NAMALWA (cell line): Measurements from ENCODE around the gene PRDM2.

Source experiments
- DNase-seq: peaks from one replicate; pipeline ENCODE4 v3.0.0-alpha.2; 2015; ENCODE audit warnings: low spot score

Gene PRDM2

DNA sequence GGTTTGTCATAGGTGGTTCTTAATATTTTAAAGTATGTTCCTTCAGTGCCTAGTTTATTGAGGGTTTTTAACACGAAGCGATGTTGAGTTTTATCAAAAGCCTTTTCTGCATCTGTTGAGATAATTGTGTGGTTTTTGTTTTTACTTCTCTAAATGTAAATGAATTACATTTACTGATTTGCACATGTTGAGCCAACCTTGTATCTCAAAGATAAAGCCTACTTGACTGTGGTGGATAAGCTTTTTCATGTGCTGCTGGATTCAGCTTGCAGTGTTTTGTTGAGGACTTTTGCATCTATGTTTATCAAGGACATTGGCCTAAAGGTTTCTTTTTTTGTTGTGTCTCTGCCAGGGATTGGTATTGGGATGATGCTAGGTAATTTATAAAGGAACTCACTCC, 142.5 kb downstream of the PRDM2 start:
- DNase-seq: no peak

GRCh38 chr1:13851726-13852125, 151.7 kb downstream of the PRDM2 start:
- DNase-seq: no peak

DNA sequence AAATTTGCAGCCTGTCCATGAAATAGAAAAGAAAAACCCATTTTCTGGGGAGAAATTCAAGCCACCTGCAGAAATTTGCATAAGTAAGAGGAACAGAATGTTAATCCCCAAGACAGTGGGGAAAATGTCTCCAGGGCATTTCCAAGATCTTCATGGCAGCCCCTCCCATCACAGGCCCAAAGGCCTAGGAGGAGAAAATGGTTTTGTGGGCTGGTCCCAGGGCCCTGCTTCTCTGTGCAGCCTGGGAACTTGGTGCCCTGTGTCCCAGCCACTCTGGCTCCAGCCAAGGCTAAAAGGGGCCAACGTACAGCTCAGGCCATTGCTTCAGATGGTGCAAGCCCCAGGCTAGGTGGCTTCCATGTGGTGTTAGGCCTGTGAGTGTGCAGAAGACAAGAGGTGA, 155.6 kb downstream of the PRDM2 start:
- DNase-seq: no peak

GRCh38 chr1:13860031-13860430, 160.0 kb downstream of the PRDM2 start:
- no peak for DNase-seq

DNA sequence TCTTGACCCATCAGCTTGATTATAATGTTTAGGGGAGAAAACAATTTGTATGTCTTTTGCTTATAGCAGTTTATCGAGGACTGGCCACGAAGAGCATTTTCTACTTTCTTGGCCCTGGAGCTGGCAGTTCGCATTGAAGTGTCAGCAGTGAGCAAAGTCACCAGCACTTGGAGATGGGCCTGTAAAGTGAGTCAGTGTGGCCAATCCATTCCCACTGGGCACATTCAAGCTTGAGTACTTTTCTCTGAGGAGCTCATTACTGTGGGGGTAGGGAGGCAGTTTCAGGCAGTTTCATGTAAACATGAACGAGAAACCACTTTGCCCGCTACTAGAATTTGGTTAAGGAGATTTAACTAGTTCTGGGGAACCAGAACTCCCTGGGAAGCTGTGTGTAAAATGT, 164.8 kb downstream of the PRDM2 start:
- no peak for DNase-seq

DNA sequence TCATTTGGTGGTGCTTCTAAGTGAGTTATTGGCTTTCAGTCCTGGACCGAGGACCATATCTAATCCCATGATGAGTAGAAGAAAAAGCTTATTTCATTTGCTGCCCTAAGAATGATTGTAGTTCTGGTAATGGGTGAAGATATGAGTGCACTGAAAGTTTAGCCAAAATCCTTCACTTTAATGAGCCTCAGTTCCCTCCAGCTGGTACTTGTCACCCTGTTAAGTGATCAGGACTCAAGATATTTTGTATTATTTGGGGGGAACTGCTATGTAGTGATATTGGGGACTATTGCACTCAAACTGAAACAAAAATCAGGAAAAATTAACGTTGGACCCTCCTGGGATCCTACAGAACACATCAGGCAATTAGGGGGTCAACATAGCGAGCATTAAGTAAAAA, 165.9 kb downstream of the PRDM2 start:
- DNase-seq: no peak

DNA sequence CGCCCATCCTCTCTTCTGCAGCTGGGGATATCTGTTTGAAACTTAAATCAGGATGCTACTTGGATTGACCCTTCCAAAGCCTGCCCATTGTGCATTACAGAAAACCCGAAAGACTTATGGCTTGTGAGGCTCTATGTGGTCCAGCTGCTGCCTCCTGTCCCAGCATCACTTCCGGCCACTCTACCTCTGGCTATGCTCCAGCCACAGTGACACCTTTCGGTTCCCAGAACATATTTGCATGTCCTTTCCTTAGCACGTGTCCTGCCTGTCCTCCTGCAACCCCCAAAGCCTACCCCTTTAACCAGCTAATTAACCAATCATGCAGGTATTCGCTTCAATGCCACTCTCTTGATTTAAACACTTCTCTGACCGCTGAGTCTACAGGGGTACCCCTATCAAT, 167.6 kb downstream of the PRDM2 start:
- DNase-seq: no peak

DNA sequence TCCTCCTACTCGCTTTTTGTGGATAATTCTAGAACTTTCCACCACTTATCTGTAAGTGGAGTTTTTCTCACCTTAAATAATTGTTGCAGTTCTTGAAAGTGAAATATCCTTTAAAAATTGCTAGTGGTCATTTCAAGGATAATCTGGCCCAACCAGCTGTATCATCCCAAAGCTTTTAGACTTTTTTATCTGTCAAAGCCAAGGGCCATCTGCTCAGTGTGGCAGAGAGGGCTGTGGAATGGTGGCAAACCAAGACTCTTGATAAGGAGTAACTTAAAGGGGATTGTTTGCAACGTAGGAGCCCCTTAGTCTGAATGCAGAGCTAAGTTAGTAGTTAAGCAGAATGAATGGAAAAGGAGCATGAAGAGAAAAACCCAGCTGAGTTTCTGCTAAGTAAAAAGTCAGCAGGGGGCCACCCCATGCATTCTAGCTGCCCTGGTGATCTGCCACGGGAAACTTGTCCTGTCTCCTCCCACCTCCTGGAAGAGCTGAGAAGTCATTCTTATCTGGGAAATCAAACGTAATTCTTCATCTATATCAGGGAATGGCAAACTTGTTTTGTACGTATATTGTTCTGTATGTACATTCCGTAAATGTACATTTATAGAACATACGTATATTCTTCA, 169.3 kb downstream of the PRDM2 start:
- DNase-seq: no peak

DNA sequence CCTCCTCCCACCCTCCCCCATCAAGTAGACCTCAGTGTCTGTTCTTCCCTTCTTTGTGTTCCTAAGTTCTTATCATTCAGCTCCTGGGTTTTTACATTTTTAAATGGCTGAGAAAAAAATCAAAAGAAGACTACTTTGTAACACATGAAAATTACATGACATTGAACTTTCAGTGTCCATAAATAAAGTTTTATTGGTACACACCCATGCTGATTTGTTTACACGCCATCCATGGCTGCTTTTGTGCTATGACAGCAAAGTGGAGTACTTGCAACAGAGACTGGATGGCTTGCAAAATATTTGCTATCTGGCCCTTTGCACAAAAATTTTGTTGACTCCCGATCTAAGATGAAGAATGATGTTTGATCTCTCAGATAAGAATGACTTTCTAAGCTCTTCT, 171.4 kb downstream of the PRDM2 start:
- DNase-seq: no peak

DNA sequence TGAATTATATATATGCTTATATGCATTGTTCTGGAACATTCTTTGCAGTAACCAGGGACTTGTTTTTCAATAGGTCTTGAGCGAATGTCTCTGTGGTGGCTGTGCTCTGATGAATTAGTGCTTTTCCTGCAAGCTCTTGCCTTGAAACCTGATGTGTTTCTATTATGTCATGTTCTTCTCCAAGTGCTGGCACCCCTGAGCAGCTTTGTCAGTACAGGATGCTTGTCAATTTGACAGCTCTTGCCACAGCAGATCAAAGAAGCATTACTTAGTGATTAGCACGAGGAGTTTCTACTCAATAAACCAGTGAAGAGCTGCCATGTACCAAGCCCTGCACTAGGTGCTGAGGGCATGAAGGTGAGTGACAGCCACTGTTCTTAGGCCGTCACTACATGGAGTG, 171.9 kb downstream of the PRDM2 start:
- DNase-seq: no peak

- no peak for DNase-seq
These were observed 173.0 kb downstream of the PRDM2 start for GRCh38 chr1:13873032-13873431.
